PC-9 (cell line): ENCODE results near the gene SYCP2L.
"Not testable (repeated sequence)": the region's sequence is repeated elsewhere in the genome, so short reads cannot be mapped to it uniquely, and the experiment has no call there.

Source experiments
- CTCF ChIP-seq: fragments of 200-600 bp; sonication (generic); conservative IDR thresholded peaks from 2 replicates; pipeline ENCODE4 v1.6.1; 2017; ENCODE audit warnings: mixed run types, antibody characterized with exemption, mild to moderate bottlenecking, moderate library complexity
- EZH2 ChIP-seq: fragments of 200-600 bp; sonication (generic); IDR thresholded peaks from 2 replicates; pipeline ENCODE4 v1.8.0; 2017; ENCODE audit warnings: antibody characterized with exemption, low read depth

GRCh38 chr6:10919520-10919919 is 32.7 kb downstream of the SYCP2L start:
- not testable (repeated sequence) for TF ChIP-seq CTCF, EZH2
